ENCODE results near the gene PML. TPM values are rescaled to one million over a fixed set of nuclear protein-coding genes. Genes with fewer than 3 reads are reported as not detected.

The PML gene
- total RNA-seq, 1 experiment from 2014 or later = 67.2 TPM

DNA sequence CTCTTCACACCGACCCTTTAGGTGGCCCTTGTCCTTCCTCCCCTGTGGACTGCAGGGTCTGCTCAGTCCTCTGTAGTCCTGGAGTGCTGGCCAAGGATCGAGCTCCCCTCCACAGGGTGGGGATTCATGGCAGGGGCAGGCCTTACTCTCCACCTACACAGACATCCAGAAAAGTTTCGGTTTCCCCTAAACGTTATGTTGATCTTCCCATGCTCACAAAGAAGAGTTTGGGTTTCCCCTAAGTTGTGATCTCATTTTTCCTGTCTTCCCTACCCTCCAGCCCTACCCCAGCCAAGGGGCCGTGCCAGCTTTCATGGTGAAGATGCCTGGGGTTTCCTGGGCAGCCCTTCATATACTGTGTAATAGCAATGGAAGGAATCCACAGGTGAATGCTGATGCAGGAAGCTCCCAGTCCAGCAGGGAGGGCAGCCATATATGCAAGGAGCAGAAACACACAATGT, 12.7 kb upstream of the PML start:
- intact Hi-C loops (cut with micrococcal nuclease; ENCODE audit: unreplicated experiment) = loop anchor here (5.0 to 10.0 kb wide), 2 partner anchors 71 to 223 kb away; partner anchors contain the start of gene STRA6
- H3K27ac ChIP-seq = peak overlapping the region; percentile 49; the same call in 1 of the 2 replicates
- peaks cover 7% of the 10 kb centered on the region; the same call in 1 of the 2 replicates for H3F3A ChIP-seq (ENCODE audit: insufficient read depth, low read depth)
- H3K9me3 ChIP-seq (ENCODE audit: insufficient read depth, low read depth) = no peaks in the 10 kb centered on the region
- TF ChIP-seq EZH2 (IDR thresholded peaks at IDR 0.05; ENCODE audit: low read depth) = no peak
- TF ChIP-seq, protein P1, sequence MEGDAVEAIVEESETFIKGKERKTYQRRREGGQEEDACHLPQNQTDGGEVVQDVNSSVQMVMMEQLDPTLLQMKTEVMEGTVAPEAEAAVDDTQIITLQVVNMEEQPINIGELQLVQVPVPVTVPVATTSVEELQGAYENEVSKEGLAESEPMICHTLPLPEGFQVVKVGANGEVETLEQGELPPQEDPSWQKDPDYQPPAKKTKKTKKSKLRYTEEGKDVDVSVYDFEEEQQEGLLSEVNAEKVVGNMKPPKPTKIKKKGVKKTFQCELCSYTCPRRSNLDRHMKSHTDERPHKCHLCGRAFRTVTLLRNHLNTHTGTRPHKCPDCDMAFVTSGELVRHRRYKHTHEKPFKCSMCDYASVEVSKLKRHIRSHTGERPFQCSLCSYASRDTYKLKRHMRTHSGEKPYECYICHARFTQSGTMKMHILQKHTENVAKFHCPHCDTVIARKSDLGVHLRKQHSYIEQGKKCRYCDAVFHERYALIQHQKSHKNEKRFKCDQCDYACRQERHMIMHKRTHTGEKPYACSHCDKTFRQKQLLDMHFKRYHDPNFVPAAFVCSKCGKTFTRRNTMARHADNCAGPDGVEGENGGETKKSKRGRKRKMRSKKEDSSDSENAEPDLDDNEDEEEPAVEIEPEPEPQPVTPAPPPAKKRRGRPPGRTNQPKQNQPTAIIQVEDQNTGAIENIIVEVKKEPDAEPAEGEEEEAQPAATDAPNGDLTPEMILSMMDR (conservative IDR thresholded peaks at IDR 0.05) = no peak
- no peaks in the 10 kb centered on the region; the same call in 1 of the 2 replicates for H3K9me2 ChIP-seq (ENCODE audit: insufficient read depth)
- no peaks in the 10 kb centered on the region for H3K79me2 ChIP-seq (ENCODE audit: low read depth)
- POLR2A ChIA-PET (ENCODE audit: unreplicated experiment) = no interaction called here
- no peaks in the 10 kb centered on the region for H3K27me3 ChIP-seq (ENCODE audit: insufficient read depth, low read depth)
- peak overlapping the region; percentile 68 for H3K4me2 ChIP-seq
- CTCF ChIA-PET = interaction anchor here (1.0 to 2.8 kb wide), 2 partner anchors 9 to 13 kb away, joined by 3 to 11 read pairs; partner anchors contain the start of gene PML
- no peaks in the 10 kb centered on the region for H4K20me1 ChIP-seq (ENCODE audit: insufficient read depth)
- H3K36me3 ChIP-seq (ENCODE audit: low read depth) = no peaks in the 10 kb centered on the region
- no peak overlapping the region for H3K4me3 ChIP-seq
- no peak for DNase-seq
- H2AFZ ChIP-seq = no peak overlapping the region
- BruUV-seq (replicated peaks) = no TSS peak
- H3K4me1 ChIP-seq (replicated peaks; ENCODE audit: insufficient read depth) = peaks cover 29% of the 10 kb centered on the region

DNA sequence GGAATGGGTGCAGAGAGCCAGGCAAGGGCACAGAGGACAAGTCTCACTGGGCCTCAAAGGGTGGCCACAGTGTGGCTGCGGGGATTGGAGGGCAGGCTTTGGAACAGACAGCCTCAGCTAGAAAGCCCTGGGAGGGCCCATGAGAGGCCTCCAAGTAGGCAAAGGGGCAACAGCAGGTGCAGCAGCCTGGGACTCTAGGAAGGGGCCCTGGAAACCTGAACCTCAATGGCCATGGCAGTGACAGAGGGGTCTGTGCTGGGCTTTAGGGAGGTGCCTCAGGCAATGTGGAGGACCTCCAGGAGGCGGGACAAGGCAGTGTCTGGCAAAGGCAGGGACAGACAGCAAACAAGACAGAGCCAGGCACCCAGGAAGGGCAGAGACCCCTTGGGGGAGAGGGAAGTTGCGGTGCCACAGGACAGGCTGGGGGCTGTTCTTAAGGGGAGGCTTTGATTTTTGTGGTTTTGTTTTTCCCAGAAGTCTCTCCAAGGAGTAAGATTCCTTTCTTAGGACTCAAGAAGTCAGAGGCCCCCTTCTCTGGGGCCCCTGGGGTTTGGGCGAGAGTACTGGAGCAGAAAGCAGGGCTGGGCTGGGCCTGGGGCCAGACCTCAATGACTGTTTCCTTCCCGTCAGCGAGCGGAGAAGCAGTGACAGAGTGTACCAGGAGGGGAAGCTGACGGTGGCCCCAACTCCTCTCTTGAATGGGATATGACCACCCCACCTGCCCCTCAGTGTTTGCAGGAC, 12.1 kb upstream of the PML start:
- Histone ChIP-seq H3K27ac (peak overlapping the region; percentile 49), H3K9me3 (ENCODE audit: insufficient read depth, low read depth) (no peaks in the 10 kb centered on the region), H3K27me3 (ENCODE audit: insufficient read depth, low read depth) (no peaks in the 10 kb centered on the region), H4K20me1 (ENCODE audit: insufficient read depth) (no peaks in the 10 kb centered on the region), H3K4me1 (replicated peaks; ENCODE audit: insufficient read depth) (peaks cover 35% of the 10 kb centered on the region), H2AFZ (no peak overlapping the region), H3K4me2 (peak overlapping the region; percentile 68), H3K4me3 (no peak overlapping the region; the same call in 1 of the 2 replicates), H3K9me2 (ENCODE audit: insufficient read depth) (no peaks in the 10 kb centered on the region; the same call in 1 of the 2 replicates), H3K79me2 (ENCODE audit: low read depth) (no peaks in the 10 kb centered on the region), H3F3A (ENCODE audit: insufficient read depth, low read depth) (peaks cover 9% of the 10 kb centered on the region), H3K36me3 (ENCODE audit: low read depth) (no peaks in the 10 kb centered on the region)
- DNase-seq = peak; percentile 52 to 79
- ChIA-PET CTCF (interaction anchor here (1.0 to 2.8 kb wide), 2 partner anchors 9 to 12 kb away, joined by 3 to 11 read pairs; partner anchors contain the start of gene PML), POLR2A (ENCODE audit: unreplicated experiment) (interaction anchor here (0.6 to 1.4 kb wide), 3 partner anchors 9 to 271 kb away, joined by 3 to 14 read pairs (median 6); partner anchors contain the start of gene PML)
- no TSS peak for BruUV-seq (replicated peaks)
- intact Hi-C loops (cut with micrococcal nuclease; ENCODE audit: unreplicated experiment) = loop anchor here (5.0 to 10.0 kb wide), 2 partner anchors 70 to 222 kb away; partner anchors contain the start of gene STRA6
- no peak for TF ChIP-seq EZH2 (IDR thresholded peaks at IDR 0.05; ENCODE audit: low read depth)
- TF ChIP-seq, protein P1 (conservative IDR thresholded peaks at IDR 0.05) = no peak

DNA sequence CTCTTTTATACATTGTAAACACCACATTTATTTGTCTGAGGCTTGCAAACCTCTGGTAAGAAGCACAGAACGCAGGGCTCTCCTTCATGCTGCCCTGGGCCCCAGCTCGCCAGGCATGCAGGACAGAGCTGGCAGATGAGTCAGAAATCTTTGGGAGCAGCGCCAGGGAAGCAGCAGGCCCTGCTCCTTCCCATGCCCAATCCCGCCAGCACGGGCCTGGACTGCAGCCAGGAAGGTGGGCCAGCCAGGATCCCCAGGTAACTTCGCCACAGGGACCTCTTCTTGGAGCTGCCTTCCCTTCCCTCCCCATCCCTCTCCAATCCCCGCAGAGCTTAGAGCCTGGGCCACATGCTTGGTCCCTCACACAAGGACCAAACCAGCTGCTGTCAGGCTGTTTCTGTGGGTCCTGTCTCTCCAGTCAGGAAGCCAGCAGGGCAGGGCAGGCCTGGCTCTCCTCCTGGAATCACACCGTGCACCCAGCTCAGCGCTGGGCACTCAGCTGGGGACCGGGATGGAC, 11.2 kb upstream of the PML start:
- ChIA-PET CTCF (interaction anchor here (0.6 to 2.8 kb wide), 3 partner anchors 10 to 212 kb away, joined by 3 to 11 read pairs (median 3); no protein-coding TSS in a partner anchor), POLR2A (ENCODE audit: unreplicated experiment) (interaction anchor here (0.5 to 1.4 kb wide), 3 partner anchors 11 to 65 kb away, joined by 3 to 6 read pairs (median 4); partner anchors contain the start of gene PML)
- no peak overlapping the region for H2AFZ ChIP-seq
- no peaks in the 10 kb centered on the region for H3K27me3 ChIP-seq (ENCODE audit: insufficient read depth, low read depth)
- peaks cover 44% of the 10 kb centered on the region for H3K4me1 ChIP-seq (replicated peaks; ENCODE audit: insufficient read depth)
- H3K4me2 ChIP-seq = peak overlapping the region; percentile 68
- H3K4me3 ChIP-seq = no peak overlapping the region
- H3F3A ChIP-seq (ENCODE audit: insufficient read depth, low read depth) = peaks cover 14% of the 10 kb centered on the region
- H3K79me2 ChIP-seq (ENCODE audit: low read depth) = no peaks in the 10 kb centered on the region
- H3K9me2 ChIP-seq (ENCODE audit: insufficient read depth) = no peaks in the 10 kb centered on the region; the same call in 1 of the 2 replicates
- no peaks in the 10 kb centered on the region for H3K9me3 ChIP-seq (ENCODE audit: insufficient read depth, low read depth)
- H3K27ac ChIP-seq = peak overlapping the region; percentile 49; the same call in 1 of the 2 replicates
- intact Hi-C loops (cut with micrococcal nuclease; ENCODE audit: unreplicated experiment) = loop anchor here (5.0 to 10.0 kb wide), 2 partner anchors 69 to 222 kb away; partner anchors contain the start of gene STRA6
- DNase-seq = peak; percentile 73 to 91
- H3K36me3 ChIP-seq (ENCODE audit: low read depth) = no peaks in the 10 kb centered on the region
- TF ChIP-seq EZH2 (IDR thresholded peaks at IDR 0.05; ENCODE audit: low read depth) = no peak
- TF ChIP-seq, protein P1 (conservative IDR thresholded peaks at IDR 0.05) = no peak
- no TSS peak for BruUV-seq (replicated peaks)
- no peaks in the 10 kb centered on the region for H4K20me1 ChIP-seq (ENCODE audit: insufficient read depth)

Data from PC-9 (cell line).